LNCaP clone FGC (cell line): Measurements from ENCODE around the gene RAB14.

Experiments
- DNase-seq: peaks from one replicate; pipeline ENCODE4 v3.0.0-alpha.2; 2011; ENCODE audit warnings: low read depth
- H3K4me3 ChIP-seq: 2 replicates; pipeline ENCODE4 v1.5.1; 2011; ENCODE audit warnings: mild to moderate bottlenecking, low read depth, low read length, control low read depth
- CTCF ChIP-seq: IDR thresholded peaks from 2 replicates; pipeline ENCODE4 v1.5.1; 2012; ENCODE audit warnings: mild to moderate bottlenecking; ENCODE audit not compliant: control insufficient read depth, insufficient read depth; ENCODE audit errors: extremely low read depth

The RAB14 gene

GRCh38 chr9:121213136-121213806 is 11.6 kb upstream of the RAB14 start:
- peak; percentile 96 for TF ChIP-seq CTCF
- DNase-seq = peak; percentile 64
- no peak overlapping the region for H3K4me3 ChIP-seq

GRCh38 chr9:121210536-121210935 is 8.9 kb upstream of the RAB14 start:
- TF ChIP-seq CTCF = no peak
- DNase-seq = no peak
- H3K4me3 ChIP-seq = no peak overlapping the region

GRCh38 chr9:121207371-121207940 is 5.8 kb upstream of the RAB14 start:
- no peak for TF ChIP-seq CTCF
- no peak overlapping the region for H3K4me3 ChIP-seq
- no peak for DNase-seq

- no peak for TF ChIP-seq CTCF
- H3K4me3 ChIP-seq = no peak overlapping the region
- DNase-seq = no peak
Measured at GRCh38 chr9:121206516-121207370, 5.1 kb upstream of the RAB14 start.

- no peak overlapping the region for H3K4me3 ChIP-seq
- no peak for DNase-seq
- TF ChIP-seq CTCF = no peak
Measured at GRCh38 chr9:121204611-121205010, 2.9 kb upstream of the RAB14 start.

- no peak for TF ChIP-seq CTCF
- no peak for DNase-seq
- H3K4me3 ChIP-seq = no peak overlapping the region
Measured at GRCh38 chr9:121204121-121204520, 2.5 kb upstream of the RAB14 start.
